WI38 (cell line): ENCODE results near the gene INPP5A.

Source experiments
- H3K4me3 ChIP-seq: 2 replicates; pipeline ENCODE4 v1.5.1; 2011; ENCODE audit warnings: low read depth, mild to moderate bottlenecking, control low read depth, low read length
- CTCF ChIP-seq: IDR thresholded peaks from 2 replicates; pipeline ENCODE4 v1.5.1; 2012; ENCODE audit warnings: low read depth, mild to moderate bottlenecking, control low read depth, low read length

The INPP5A gene

GRCh38 chr10:132583456-132583855 lies 45.9 kb downstream of the INPP5A start:
- no peak overlapping the region for H3K4me3 ChIP-seq
- TF ChIP-seq CTCF: no peak

- TF ChIP-seq CTCF: no peak
Observed at GRCh38 chr10:132584081-132584480, 46.5 kb downstream of the INPP5A start.

GRCh38 chr10:132585732-132586722 lies 48.4 kb downstream of the INPP5A start:
- H3K4me3 ChIP-seq: no peak overlapping the region
- TF ChIP-seq CTCF: no peak

More at GRCh38 chr10:132584081-132584480, 46.5 kb downstream of the INPP5A start:
- no peak overlapping the region for H3K4me3 ChIP-seq

- H3K4me3 ChIP-seq: no peak overlapping the region
- no peak for TF ChIP-seq CTCF
Observed at GRCh38 chr10:132586739-132587138, 49.2 kb downstream of the INPP5A start.

GRCh38 chr10:132587175-132587574 lies 49.6 kb downstream of the INPP5A start:
- no peak overlapping the region for H3K4me3 ChIP-seq
- TF ChIP-seq CTCF: no peak

GRCh38 chr10:132588301-132589013 lies 50.9 kb downstream of the INPP5A start:
- TF ChIP-seq CTCF: no peak
- H3K4me3 ChIP-seq: no peak overlapping the region

GRCh38 chr10:132589015-132589414 lies 51.4 kb downstream of the INPP5A start:
- H3K4me3 ChIP-seq: no peak overlapping the region

More at GRCh38 chr10:132589015-132589414, 51.4 kb downstream of the INPP5A start:
- no peak for TF ChIP-seq CTCF
